HG03432 (cell line): Measurements from ENCODE around the gene ZCCHC24.

Experiments used
- ATAC-seq: cut with Tn5 transposase; IDR thresholded peaks from one replicate; pipeline ENCODE4 v1.9.1; 2021; ENCODE audit warnings: mild to moderate bottlenecking, moderate library complexity; ENCODE audit not compliant: unreplicated experiment

Gene ZCCHC24

DNA sequence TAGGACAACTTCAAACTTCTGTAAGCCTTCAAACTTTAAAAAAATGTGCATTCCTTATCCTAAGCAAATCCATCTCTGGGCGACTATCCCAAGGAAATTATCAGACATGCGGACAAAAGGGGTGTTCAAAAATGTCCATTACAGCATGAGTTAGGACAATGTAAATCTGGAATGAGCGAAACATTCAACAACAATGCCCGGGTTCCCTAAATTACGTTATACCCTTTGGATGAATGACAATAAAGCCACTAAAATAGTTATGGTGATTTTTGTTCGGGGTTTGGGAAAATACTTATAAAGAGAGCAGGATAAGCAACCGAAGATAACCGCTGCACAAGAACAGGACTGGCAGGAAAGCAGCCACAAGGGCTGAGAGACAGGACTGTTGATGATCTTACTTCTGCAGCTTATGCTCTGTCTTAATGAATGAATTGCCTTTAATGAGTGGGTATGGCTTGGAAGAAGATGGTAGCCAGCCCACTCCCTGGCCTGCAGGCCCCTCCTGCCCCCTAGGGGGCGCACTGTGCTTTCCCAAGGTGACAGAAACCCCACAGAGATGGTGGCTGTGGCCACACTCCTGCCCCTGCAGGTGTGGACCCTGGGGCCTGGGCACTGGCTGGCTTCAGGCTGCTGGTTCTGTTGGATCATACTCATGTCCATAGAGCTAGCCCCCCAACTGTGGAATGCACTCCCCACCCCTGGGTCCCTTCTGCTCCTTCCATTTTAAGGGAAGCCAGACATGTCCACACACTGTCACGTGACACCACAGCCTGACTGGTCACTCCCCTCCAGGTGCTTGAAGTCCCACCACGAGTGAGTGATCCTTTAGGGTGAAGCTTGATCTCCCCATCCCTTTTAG is 45.0 kb downstream of the ZCCHC24 start:
- no peak for ATAC-seq

DNA sequence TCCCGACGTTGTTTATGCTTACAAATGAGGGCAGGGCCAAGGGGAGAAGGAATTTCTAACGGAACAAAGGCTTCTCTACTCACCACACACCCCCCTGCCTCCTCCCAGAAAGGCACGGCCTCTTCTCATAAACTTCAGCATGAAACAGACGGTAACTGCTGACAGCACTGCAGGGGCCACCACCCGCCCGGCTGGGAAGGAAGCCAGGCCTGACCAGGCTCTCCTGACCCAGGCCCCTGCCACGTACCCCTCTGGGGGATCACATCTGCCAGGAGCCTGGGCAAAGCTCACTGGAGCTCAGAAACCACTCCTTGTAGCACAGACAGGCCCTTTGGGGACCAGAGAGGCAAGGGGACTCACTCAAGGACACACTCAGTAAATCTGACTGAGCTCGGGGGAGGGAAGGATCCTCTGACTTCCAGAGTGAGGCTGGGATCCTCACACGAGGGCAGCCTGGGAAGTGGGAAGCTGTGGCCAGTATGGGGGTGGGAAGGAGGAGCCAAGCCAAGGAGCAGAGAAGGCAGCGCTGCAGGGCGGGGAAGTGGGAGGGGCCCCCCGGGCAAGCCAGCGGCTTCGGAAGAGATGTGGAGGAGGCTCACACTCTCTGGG is 46.1 kb downstream of the ZCCHC24 start:
- ATAC-seq: no peak

DNA sequence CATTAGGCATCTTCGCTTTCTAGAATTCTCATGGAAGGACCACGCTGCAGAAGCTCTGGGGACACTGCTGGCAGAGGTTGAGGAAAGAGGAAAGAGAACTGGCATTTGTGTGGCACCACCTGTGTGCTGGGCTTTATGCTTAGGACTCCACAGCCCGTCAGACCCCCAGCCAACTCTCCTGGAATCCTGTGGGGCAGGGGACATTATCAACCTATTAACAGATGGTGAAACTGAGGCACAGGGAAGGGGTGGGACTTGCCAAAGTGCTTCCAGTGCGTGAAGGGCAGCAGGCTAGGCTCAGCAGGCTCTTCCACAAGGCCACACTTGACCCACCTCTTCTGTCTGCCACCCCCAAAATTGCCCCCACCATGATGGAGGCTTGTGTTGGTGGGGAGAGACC is 46.8 kb downstream of the ZCCHC24 start:
- no peak for ATAC-seq

DNA sequence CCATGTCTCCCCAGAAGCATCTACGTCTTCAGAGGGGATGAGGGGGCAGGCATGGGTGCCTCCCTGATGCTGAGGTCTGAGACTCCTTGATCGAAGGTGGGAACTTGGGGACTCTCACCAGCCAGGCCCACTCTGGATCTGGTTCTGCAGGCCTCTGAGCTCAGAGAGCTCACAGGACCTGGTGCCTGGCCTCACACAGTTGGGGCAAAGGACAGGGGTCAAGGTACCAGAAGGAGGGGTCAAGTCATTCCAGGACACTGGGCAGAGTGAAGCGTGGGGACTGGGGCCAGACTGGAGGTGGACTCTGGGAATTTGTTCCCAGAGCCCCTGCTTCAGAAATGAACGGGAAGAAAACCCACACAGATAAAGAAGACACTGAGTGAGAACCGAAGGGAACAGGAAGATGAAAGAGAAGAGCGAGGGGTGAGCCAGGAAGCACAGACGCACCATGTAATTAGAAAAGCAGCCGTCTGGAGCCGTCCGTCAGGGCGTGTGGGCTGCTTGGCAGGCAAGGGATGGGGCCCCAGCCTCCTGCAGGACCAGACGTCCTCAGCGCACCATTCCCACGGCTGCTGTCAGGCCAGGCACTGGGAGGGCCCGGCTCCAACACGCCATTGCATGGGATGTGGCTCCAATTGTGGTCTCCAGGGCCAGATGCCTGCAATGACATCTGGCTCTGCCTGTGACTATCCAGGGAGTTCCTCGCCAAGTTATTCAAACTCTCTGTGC is 47.7 kb downstream of the ZCCHC24 start:
- ATAC-seq: no peak

DNA sequence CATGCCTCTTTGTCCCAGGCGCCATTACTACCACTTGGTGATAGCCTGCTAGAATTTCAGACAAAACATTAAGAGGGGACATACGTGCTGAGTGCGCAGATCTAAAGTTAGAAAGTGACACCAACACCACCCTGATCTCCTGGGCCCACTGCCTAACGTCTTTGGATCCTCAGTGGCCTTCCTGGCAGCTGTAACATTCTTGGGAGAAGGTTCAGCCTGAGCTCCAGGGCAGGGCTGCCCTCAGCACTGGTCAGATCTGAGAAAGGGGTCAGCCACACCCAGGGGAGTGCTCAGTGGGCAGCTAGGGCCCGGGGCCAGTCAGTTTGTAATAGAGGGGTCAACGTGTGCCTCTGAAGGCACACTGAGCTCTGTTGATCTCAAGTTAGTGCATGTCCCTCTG is 48.4 kb downstream of the ZCCHC24 start:
- ATAC-seq: no peak

DNA sequence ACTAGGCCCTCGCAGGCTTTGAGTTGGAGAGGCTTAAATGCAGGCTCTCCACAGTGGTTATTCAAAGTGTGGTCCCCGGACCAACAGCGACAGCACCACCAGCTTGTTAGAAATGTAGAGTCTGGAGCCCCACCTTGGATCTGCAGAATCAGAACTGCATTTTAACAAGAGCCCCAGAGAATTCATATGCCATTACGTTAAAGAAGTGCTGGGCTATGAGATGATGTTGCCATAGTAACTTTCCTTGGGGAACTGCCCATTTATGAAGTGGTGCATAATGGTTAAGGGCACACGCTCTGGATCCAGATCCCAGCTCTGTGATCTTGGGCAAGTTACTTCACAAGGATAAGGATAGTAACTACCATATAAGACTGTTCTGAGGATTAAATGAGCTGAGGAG is 48.9 kb downstream of the ZCCHC24 start:
- ATAC-seq: no peak

DNA sequence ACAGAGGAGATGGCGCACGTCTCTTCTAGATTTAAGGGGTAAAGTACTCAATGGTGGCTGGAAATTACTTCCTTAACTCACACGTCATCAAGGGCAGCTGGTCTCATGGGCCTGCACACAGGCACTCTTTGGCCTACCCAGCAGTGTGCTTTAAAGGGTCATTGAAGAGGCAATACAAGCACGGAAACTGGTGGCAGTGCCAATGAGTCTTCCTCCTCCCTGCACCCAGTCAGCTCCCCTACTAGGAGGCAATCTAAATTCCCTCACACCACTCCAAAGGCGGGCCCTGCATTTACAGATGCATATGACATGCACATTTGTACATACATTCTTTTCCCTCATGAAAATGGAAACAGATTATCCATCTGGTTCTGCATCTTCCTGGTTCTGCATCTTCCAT is 50.8 kb downstream of the ZCCHC24 start:
- ATAC-seq: no peak

DNA sequence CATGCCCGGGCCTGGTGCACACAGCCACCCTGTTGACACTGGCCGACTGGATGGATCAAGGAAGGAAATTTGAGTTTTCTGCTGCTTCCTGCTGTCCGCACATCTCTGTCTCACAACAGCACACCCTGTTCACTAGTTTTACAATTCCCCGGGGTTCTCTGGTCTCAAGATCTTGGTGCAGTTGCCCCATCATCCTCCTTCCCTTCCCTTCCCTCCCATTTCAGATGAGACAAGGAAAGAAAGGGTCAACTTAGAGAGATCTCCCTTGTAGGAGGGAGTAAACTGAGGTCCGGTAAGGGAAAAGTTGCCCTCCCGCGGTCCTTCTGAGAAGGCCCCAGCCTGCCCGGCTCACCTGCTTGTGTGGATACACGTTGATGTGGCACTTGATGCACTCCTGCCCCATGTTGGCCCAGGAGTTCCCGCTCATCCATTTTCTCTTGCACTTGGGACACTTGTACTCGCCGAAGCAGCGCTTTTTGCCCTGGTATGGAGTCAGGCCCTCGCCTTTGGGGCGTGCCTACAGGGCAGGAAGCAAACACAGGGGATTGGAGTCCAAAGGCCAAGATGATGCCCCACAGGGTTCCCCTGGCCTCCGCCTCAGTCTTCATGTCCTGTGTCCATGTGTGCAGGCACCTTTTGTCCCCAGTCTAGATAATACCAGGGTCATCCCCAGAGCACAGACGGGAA is 51.4 kb downstream of the ZCCHC24 start:
- ATAC-seq: no peak

DNA sequence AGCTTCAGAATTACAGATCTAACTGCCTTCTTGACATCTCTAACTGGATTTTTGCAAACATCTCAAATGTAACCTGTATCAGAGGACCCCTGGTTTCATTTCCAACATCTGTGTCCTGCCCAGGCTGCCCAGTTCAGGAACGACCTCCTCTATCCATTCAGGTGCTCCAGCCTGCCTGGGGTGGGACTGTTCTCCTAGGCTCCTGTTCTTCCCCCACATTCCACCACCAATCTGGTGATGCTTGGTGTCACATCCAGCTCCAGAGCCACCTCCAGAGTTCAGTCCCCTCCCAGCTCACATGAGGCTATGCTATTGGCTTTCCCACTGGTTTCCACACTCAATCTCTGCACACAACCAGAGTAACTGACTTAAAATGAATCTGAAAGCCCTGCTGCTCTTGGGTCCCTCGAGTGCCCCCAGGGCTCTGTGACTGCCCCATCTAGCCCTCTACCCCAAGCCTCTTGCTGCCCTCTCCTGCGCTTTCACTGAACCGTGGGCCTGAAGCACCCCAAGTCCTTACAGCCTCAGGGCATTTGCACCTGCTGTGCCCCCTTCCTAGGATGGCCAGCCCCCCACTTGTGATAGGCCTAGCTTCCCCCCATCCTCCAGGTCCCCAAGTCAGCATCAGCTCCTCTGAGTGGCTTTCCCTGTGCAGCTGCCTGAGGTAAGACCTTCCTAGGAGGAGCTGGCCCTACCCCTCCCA is 52.1 kb downstream of the ZCCHC24 start:
- no peak for ATAC-seq

DNA sequence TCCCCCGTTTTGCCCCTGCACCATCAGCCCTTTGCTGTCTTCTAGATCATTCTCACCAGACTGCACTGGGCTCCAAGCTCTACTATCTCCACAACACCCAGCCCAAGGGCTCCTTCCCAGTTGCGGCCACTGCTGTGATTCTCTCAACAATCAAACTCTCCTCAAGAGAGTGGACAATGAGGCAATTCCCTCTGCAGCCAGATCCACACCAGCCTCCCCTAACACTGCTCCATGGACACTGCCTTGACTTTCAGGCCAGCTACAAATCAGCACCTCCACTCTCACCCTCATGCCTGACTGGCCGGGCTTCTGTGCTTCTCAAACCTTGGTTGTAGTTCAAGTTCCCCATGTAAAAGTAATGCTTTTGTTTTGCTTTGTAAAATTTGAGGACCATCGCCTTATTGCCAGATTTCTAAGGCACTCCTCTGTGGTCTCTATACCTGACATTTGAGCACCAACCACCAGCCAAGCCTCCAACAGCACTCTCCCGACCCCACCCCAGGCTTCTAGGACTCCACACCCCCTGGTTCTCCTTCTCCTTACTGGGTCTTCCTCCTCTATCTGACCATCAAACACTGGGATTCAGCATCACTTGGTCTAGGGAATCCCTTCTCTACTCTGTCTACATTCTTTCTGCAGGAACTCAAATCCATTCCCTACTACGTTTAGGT is 52.8 kb downstream of the ZCCHC24 start:
- ATAC-seq: no peak

DNA sequence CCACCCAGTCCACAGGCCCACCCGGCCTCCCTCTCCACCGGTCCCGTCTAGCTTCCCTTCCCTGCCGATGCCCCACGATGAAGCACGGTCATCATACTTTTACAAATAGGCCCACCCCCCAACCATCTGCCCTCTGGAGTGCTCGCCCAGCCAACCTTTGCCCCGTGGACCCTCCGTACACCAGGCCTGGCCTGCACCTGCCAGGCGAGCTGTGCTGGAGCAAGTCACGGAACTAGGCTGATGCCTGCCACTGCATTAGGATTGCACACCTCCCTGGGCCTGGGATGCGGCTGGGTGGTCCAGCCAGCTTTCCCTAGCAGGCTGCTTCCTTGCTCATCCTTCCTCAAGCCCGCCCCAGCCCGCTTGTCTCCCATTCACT is 53.4 kb downstream of the ZCCHC24 start:
- ATAC-seq: no peak

DNA sequence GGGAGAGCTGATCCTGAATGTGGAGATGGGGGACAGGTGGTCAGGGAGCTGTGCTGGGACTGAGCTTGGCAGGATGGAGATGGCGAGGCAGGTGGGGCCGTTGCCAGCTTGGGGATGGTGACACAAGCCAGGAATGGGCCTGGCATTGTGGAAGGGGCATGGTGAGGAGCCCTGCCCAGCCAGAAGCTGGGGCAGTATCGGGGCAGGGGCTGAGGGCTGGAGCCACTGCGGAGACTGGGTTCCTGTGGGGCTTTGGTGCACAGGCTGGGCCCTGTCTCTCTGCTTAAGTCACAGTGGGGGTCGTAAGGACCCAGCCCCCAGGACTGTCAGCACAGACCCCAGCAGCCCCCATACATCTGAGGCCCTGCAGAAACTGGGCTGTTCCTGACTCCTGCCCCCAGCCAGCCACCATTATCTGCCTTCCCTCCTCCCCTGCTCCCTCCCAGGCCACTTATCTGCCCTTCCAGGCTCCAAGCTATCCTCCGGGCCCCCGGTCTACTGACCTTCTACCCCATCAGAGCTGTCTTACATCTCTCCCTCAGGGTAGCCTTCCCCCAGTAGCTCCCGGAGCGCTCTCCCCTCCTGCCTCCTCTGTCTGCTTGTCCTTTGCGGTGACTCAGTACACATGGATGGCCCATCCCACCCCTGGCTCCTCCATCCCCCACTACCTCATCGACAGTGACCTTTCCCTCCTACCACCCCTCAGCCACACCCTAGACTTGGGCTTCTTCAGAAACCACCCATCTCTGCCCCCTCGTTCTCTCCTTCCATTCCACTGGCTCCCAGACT is 54.0 kb downstream of the ZCCHC24 start:
- no peak for ATAC-seq

DNA sequence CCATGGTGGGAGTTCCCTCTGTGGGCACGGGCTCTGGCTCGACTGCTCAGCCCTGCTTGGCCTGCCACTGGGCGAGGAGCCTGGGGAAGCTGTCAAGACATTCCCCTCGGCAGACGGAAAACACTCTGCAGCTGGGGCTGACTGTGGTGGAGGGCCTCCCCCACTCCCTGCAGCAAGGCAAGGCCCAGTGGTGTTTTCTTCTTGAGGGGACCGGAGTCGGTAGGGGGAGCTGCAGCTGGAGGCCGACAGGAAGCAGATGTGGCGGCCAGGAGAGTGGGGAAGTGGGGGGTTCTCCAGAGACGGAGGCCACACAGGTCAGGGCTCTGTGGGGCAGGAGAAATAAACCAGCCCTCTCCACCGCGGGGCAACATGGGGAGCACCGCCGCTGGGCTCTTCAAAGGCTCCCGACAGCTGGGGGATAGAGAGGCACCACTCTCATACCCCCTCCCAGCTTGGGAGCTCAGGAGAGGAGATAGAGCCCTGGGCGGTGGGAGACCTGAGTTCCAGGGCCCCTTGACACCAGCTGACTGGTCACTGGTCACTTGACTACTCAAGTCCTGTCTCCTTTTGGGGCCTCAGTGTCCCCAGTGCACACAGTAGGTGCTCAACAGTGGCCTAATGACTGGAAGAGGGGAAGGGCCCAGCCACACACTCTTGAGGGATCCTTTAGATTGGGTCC is 54.7 kb downstream of the ZCCHC24 start:
- peak; percentile 63 for ATAC-seq

DNA sequence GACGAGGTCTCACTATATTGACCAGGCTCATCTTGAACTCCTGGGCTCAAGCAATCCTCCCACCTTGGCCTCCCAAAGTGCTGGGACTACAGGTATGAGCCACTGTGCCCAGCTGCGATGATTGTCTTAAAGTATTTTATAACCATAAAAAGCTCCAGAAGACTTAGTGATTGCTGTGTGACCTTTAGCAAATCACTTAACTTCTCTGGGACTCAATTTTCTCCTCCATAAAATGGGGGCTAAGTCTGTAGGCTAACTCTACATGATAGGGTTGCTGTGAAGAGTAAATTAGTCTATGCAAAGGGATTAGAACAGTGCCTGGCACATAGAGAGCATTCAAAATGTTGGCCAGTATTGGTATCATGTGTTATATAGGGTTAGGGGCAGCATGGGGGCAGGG is 55.4 kb downstream of the ZCCHC24 start:
- ATAC-seq: no peak

DNA sequence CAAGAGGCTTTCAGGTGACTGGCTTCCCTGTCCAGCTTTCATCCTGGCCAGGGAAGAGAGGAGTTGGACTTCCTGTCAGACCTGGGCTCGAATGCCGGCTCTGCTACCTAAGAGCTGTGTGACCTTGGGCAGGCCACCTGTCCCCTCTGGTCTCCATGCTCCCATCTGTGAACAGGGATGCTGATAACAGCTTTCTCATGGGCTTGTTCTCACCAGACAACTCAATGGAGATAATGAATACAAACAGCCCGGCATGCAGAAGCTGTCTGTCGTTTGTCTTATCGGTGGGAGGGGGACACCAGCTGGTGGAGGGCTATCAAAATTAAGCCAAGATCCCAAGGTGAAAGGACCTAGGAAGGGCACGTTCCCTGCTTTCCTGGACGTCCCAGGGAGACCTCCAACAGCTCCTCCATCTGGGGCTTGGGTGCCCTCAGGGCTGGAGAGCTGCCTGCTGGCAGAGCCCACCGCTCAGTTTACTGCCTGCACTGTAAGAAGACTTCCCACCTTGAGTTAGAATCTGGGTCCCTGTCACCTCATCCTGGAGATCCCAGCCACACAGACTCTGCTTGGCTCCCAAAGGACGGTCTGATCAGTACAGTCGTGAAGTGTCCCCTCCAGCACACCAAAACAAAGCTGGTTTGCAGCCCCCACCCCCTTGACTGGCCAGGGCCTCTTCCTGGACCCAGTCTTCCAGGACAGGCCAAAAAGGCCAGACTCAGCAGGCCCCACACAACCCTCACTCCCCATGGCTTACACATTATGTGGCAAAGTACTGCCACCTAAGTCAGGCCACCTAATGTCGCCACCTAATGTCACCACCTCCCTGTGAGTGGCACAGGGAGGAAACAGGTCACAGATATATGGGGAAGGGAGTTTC is 57.2 kb downstream of the ZCCHC24 start:
- no peak for ATAC-seq

DNA sequence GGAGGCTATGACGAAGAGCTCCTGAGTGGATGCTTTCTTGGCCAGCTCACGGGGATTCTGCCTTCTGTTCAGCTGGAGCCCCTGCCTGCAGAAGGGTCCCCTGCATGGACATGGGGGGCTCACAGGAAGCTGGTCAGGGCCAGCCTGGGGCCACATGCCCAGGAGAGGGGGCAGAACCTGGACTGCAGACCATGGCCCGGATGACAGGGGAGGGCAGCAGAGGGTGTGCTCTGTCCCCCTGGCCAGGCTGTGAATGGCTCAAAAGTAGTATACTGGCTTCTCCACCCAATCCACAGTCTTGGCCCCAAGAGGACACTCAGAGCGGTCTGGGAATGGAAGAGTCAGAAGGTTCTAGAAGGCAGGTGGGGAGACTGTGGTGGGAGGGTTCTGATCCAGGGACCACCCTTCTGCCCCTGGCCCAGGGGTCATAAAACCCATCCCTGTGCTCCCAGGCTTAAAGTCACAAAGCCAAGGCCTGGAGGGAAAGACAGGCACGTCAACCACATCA is 57.9 kb downstream of the ZCCHC24 start:
- ATAC-seq: no peak

DNA sequence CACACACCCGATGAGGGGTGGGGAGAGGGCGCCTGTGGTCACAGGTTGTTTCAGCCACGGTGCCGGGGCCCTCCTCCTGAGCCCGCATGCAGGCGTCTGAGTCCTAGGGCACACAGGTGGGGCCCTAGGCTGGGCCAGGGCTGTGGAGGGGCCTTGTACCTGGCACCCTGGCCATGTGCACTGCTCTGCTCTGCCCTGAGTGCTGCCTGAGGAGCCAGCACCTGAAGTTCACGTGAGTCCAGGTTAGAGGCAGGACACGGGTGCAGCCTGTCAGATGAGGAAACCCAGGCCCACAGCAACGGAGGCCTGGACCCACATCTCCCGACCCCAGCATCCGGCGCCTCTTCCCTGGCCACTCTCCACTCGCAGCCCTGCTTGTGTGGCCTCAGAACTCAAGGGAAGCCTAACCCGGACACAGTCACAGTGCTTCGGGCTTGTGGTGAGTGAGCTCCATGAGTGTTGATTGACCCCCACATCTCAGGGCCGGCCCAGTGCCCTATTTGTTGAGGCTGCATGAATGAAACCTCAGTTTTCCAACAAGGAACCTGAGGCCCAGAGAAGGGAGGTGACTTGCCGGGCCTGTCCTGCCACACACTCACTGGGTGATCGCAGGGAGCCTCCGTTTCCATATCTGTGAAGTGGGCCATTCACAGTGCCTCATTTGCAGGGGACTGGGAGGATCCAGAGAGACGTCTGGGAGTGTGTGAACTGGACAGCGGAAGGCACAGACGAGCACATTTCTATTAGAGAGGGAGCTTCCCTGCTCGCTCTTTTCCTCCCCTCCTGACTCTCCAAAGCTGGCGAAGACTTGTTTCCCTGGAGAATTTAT is 58.6 kb downstream of the ZCCHC24 start:
- ATAC-seq: no peak
